Glomerular visceral epithelial cell (primary cell): ENCODE measurements around the gene PRR30.

ENCODE experiments used
- DNase-seq: peaks from one replicate; pipeline ENCODE4 v3.0.0-alpha.2; 2016; ENCODE audit errors: extremely low spot score

The PRR30 gene

DNA sequence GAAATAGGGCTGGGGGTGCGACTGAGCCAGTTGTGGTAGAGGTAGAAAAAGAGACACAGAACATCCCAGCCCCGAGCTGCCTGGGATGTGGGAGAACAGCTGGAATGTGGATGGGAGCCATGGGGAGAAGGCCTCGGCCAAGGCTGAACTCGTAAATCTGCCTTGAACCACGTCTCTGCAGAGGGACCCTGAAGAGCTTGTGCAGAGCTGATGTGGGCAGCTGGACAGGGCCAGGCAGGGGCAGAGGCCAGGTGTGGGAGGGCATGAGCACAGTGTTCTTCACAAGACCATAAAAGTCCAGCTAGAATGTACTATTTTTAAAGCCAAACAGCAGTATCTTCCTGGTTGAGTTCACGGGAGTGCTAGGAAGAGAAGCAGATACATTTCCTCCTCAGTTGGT lies 15.3 kb upstream of the PRR30 start:
- no peak for DNase-seq

- peak; percentile 3 for DNase-seq
Observed at GRCh38 chr2:27152796-27153464, 13.7 kb upstream of the PRR30 start.

DNA sequence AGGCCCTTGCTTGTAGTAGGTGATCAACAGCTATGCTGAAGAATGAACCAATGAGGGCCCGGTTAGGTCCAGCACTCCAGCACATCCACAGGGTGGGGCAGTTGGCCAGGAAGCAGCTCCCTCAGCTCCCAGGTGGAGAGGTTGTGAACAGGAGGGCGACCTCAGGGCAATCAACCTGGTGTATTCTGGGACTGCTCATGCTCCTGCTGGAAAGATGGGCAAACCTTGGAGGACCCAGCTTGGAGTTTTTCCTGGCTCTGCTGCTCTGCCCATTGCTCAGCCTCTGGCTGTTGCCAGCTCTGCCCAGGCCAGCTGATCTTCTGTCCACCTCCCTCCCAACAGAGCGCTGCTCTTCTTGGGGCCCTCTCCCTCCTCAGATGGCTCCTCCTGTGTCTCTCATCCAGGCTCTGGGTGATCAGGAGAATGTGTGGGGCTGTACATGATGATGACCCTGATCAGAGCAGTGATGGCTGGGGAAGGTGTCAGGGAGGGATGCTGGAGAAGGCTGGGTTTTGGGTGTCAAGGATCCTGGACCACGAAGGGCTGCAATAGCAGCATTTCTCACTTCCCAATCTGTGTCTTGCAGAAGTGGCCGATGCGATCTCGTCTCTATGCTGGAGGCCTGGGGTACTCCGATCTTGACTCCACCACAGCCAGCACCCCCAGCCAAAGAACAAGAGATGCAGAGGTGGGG lies 13.0 kb upstream of the PRR30 start:
- DNase-seq = no peak

DNA sequence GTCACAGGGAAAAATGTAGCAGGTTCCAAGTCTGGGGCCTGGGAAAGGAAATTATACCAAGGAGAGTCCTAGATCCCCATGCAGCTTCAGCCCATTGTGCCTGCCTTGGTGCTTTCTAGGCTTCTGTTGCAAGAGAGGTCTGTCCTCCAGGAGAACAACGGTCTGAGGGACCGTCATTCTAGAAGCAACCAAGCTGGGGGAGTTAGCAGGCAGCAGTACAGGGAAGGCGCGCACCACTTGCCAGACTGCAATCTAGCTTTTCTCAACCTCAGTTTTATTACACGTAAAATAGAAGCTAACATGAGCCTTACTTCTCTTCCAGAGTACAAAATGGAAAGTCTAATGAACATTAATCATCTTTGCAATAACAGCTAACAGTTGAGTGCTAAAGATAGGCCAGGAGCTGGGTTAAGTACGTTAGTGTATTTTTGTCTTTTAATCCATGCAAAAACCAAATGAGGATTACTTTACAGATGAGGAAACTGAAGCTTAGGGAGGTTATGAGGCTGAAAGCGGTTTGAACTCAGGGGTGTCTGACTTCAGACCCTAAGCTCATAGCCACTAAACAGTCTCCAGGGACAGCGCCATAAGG lies 11.5 kb upstream of the PRR30 start:
- DNase-seq = no peak

DNA sequence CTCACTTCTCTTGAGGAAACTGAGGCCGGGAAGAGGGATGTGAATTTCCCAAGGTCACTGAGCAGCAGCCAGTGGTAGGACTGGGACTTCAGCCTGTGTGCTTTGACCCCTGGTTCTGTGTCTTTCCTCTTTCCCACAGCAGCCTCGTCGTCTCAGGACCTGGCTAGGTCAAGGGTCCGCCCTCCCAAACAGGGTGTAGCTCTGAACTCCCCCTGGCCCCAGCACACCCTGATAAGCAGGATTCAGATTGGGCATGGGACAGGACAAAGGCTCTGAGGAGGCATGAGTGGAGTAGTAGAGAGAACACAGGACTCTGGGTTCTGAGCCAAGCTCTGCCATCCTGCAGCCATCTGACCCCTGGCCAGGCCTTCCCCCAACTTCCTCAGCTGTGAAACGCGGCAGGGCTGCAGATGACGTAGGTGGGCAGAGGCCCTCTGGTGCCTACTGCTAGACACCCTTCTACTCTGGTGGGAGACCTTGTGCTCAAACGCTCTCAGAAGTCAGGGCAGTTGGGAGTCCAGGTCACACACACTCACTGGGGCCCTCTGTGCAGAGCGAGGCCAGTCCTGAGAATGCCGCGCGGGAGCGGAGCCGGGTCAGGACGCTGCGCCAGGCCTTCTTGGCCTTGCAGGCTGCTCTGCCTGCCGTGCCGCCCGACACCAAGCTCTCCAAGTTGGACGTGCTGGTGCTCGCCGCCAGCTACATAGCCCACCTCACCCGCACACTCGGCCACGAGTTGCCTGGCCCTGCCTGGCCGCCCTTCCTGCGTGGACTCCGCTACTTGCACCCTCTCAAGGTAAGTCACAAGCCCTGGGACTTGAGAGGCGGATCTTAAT lies 10.6 kb upstream of the PRR30 start:
- no peak for DNase-seq

- DNase-seq = no peak
Observed at GRCh38 chr2:27148801-27149439, 9.7 kb upstream of the PRR30 start, which contains the start of gene TCF23. Gene TCF23 (plus strand): TSS chr2:27149004. CDS start chr2:27149134, 130 bp downstream.

DNA sequence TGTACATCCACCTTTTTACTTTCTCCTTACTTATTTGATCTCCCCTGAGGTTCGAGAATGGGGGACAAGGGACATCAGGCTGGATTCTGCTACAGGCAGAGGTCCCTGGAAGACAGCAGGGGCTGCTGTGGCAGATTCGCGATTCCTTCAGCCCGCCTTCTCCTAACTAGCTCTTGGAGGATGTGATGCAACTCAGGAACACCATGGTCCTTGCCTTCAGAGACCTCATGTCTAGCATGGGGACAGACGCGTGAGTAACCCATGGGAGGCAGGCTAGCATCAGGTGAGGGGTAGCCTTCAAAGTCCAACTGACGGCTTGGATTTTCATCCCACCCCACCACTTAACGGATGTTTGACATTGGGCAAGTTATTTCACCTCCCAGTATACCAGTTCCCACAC lies 8.7 kb upstream of the PRR30 start:
- no peak for DNase-seq

GRCh38 chr2:27145682-27146081 lies 6.5 kb upstream of the PRR30 start:
- no peak for DNase-seq

GRCh38 chr2:27143285-27143684 lies 4.1 kb upstream of the PRR30 start:
- no peak for DNase-seq

DNA sequence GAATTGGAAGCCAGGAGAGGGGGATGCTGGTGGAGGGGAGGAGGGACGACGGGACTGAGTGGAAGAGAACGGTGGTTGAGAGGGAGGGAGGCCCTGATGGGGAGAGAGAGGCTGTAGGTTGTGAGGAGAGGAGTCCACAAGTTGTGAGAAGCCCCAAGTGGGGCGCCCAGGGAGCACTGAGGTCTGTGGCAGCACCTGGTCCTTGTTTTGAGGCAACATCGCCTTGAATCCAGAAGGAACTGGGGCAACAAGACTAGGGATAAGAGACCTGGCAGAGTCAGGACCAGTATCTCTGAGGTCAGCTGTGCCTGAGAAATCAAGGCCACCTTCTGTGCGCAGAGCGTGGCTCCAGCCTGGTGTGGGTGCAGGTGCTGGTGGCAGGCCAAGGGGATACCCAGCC lies 1.1 kb downstream of the PRR30 start:
- no peak for DNase-seq

DNA sequence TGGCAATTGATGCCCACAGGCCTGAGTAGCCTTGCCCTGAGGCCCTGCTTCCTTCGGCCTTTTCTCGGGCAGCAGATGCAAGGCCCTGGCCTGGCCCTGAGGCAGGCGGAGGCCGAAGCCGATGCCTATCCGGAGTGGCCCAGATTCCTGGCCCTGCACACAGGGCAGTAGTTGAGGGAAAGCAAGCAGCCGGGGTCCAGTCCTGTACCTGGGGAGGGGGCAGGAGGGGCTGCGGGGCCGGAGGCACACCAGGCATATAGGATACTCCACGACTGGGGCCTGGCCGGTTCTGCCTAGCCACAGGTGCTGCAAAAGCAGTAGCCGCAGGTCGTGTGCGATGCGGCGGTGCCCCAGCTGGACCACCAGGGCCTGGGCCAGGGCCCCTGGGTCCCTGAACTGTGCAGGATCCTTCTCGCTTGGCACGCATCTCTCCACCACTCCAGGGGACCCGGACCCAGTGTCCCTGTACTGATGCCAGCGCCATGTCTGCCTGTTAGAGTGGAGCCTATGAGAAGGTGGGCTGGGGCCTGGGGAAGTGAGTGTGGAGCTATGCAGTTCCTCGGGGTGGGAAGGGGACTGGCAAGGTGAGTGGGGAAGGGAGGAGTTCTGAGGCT lies 1.8 kb downstream of the PRR30 start:
- DNase-seq = no peak

DNA sequence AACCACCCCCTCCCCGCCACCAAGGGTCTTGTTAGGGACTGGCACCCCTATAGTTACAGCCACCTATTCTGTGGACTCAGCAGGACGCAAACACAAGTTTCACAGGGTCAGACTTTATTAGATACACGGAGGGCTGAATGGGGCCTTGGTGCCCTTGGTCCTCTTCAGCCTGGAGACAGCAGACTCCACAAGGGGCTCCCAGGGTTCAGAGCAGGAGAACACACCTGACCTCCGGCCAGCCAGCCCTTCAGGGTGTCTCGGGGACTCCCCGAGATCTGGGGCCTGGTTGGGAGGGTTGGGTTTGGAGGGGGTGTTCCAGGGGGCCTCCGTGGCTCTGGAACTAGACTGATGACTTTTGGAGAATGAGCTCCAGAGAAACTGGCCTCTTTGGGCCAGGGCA lies 2.5 kb downstream of the PRR30 start:
- no peak for DNase-seq

DNA sequence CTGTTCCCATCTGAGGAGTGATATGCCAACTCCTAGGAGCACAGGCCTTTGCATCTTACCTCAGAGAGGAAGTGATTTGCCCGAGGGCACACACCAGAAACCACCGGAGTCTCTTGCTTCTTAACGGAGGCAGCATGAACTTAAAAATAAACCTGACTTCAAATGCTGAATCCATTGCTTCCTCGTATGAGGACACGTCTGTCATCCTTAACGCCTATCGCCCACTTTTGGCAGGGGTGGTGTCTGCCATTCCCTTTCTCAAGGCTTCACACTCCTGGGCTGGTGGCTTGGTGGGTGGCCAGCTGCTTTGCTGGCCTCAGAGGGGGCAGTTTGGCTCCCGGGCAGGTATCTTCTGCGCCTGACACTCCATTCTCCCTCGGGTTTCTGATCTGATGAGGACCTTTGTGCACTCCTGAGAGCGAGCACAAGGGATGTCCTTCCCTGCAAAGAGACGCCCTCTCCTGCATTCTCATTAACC lies 3.7 kb downstream of the PRR30 start:
- DNase-seq = no peak

- no peak for DNase-seq
Observed at GRCh38 chr2:27134781-27135477, 4.3 kb downstream of the PRR30 start.

GRCh38 chr2:27133905-27134780 lies 5.1 kb downstream of the PRR30 start, which contains the start of gene PREB:
Gene PREB (minus strand): TSS chr2:27134636. CDS start chr2:27134421, 215 bp downstream.
- DNase-seq = peak; percentile 94

DNA sequence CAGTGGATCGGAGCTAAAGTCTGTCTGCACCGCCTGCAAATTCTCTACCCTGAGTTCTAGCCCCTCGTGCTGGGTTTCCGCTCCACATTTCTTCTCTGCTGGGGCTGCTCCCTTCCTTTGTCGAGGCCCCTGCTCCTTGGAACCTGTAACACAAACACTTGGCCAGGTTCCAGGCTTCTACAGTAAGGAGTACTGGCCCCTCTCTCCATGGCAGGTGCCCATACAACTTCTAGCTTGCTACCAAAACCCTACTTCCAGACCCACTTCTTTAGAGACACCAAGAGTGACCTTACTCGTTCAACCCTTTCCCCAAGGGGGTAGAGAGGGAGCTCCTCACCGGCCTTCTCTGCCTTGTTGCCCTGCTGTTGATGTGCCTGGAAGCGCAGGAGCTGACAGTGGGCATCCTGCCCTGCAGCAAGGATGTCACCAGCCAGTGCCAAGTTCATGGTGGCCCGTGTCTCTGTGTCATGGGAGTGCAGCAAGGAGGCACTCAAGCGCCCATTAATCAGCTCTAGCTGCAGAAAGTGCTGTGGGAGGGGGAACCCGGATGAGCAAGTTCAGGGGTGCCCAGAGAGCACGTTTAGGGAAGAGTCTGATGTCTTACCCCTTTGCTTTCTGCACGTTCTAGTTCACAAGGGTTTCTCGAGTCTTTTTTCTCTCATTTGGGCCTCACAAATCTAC lies 5.9 kb downstream of the PRR30 start:
- DNase-seq = no peak

- no peak for DNase-seq
Observed at GRCh38 chr2:27131429-27131828, 7.8 kb downstream of the PRR30 start.

DNA sequence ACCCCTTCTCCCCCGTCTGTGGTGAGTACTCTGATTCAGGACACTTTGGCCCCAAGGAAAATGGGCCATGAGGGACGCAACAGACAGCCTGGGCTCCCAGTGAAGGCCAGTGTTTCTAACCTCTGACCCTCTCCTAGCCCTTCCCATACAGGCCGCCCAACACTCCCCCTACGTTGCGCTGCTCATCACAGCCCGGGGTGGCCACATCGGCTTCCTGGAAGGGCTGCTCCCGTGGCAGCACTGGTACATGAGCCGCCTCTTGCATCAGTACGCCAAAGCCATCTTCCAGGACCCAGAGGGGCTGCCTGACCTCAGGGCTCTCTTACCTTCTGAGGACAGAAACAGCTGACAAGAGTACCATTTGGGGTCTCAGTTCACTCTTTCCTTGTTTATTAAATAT lies 8.8 kb downstream of the PRR30 start:
- DNase-seq = no peak
